ENCODE results near the gene CMTM6.

Gene CMTM6, protein sequence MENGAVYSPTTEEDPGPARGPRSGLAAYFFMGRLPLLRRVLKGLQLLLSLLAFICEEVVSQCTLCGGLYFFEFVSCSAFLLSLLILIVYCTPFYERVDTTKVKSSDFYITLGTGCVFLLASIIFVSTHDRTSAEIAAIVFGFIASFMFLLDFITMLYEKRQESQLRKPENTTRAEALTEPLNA

DNA sequence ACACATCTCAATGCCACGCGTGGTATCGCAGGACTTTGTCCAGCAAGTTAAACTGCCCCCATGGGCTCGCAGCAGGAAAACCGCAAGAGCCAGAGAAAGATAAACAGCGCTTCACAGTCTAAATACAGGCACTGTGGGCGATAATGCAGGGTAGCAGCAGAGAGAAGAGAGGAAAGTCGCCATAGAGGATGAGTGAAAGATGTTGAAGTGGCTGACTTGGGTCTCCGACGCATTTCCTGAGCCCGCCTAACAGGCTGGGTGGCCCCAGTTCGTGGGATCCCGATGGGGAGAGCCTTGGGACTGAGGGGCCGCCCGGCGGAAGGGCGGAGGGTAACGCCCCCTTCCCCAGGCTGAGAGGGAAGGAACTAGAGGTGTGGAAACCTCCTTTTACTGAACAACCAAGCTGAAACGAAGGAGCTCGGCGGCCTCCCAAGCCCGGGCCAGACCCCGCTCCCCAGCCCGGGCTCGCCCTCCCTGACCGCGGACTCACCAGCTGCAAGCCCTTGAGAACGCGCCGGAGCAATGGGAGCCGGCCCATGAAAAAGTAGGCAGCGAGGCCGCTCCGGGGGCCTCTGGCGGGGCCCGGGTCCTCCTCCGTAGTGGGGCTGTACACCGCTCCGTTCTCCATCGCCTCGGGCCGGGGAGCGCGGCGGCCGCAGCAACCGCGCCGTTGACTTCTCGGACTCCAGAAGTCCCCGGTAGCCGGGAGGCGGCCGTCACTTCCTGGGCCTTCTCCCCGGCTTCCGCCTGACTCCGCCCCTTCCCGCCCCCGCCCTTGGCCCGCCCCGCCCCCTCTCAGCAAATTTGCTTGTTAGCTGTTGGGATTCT is at the start of gene CMTM6:
Gene CMTM6, minus strand, starts transcription at position 735 of the 828 bp plus-strand sequence. Its CDS starts 107 bp downstream, at position 628.
- peak within 1 kb of the TSS; percentile 97 for H3K4me3 ChIP-seq (ENCODE audit: low read length)
- TF ChIP-seq, protein P1, sequence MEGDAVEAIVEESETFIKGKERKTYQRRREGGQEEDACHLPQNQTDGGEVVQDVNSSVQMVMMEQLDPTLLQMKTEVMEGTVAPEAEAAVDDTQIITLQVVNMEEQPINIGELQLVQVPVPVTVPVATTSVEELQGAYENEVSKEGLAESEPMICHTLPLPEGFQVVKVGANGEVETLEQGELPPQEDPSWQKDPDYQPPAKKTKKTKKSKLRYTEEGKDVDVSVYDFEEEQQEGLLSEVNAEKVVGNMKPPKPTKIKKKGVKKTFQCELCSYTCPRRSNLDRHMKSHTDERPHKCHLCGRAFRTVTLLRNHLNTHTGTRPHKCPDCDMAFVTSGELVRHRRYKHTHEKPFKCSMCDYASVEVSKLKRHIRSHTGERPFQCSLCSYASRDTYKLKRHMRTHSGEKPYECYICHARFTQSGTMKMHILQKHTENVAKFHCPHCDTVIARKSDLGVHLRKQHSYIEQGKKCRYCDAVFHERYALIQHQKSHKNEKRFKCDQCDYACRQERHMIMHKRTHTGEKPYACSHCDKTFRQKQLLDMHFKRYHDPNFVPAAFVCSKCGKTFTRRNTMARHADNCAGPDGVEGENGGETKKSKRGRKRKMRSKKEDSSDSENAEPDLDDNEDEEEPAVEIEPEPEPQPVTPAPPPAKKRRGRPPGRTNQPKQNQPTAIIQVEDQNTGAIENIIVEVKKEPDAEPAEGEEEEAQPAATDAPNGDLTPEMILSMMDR (conservative IDR thresholded peaks at IDR 0.05; ENCODE audit: low read length) = no peak
- DNase-seq (ENCODE audit: low read depth) = peak; percentile 77

DNA sequence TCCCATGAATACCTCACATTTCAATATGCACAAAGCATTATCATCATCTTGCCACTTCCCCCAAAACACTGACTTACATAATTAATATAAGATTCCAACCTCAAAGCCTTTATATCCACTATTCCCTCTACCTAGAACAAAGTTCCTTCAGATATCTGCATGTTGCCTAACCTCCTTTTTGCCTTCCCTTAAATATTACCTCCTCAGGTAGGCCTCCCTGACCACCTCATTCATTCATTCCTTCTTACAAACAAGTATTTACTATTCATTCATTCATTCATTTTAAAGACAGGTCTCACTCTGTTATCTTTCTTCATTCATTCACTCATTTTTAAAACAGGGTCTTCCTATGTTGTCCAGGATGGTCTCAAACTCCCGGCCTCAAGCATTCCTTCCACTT is 49.4 kb upstream of the CMTM6 start:
- no peak overlapping the region for H3K4me3 ChIP-seq (ENCODE audit: low read length)
- TF ChIP-seq, protein P1 (conservative IDR thresholded peaks at IDR 0.05; ENCODE audit: low read length) = no peak
- no peak for DNase-seq (ENCODE audit: low read depth)

DNA sequence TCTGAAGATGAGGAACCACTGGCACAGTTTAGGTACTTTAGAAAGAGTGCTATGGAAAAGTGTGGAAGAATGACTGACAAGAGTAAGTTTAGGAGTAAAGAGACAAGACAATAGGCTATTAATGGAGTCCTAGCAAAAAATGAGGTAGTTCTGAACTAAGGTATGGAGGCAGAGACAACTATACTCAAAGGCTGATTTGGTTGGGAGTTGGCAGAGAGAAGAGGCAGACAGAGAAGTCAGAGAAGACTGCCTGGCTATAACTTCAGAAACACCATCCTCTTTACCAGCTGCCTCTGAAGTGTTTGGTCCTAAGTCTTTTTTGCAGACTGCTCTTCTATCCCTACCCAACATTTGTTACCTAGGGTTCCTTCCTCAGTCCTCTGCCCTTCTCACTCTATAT is 48.8 kb upstream of the CMTM6 start:
- TF ChIP-seq, protein P1 (conservative IDR thresholded peaks at IDR 0.05; ENCODE audit: low read length) = no peak
- DNase-seq (ENCODE audit: low read depth) = no peak
- H3K4me3 ChIP-seq (ENCODE audit: low read length) = no peak overlapping the region

DNA sequence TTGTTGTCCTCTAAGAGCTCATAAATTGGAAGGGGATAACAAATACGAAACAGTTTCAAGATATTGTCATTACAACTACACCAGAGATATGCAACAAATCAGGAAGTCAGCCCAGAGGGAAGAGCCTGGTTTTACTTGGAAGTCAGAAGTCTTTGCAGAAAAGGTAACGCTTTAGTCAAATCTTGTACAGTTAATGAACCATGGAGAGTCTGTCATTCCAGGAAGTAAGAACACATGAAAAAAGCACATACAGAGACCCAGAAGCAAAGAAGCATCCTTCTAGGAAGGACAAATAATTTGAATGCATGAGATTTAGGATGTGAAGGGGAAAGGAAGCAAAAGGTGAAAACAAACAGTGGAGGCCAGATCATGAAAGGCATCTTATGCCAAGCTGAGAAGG is 48.4 kb upstream of the CMTM6 start:
- no peak for DNase-seq (ENCODE audit: low read depth)
- TF ChIP-seq, protein P1 (conservative IDR thresholded peaks at IDR 0.05; ENCODE audit: low read length) = no peak
- H3K4me3 ChIP-seq (ENCODE audit: low read length) = no peak overlapping the region

DNA sequence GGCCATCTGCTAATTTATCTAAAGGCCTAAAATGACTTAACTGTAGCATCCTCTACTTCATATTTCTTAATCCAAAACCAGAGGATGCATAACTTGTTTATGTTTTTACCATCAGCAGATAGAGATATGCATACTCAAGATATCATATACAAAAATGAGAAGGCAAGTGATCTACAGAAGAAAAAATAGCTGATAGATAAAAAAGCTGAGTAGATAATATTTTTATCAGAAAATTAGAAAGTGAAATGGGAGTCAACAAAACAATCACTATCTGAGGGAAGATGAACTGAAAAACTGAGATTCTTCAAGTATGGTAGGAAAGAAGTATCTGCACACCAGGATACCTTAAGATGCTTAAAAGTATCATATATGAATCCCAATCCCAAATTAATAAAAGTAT is 42.7 kb upstream of the CMTM6 start:
- TF ChIP-seq, protein P1 (conservative IDR thresholded peaks at IDR 0.05; ENCODE audit: low read length) = no peak
- DNase-seq (ENCODE audit: low read depth) = no peak
- no peak overlapping the region for H3K4me3 ChIP-seq (ENCODE audit: low read length)

DNA sequence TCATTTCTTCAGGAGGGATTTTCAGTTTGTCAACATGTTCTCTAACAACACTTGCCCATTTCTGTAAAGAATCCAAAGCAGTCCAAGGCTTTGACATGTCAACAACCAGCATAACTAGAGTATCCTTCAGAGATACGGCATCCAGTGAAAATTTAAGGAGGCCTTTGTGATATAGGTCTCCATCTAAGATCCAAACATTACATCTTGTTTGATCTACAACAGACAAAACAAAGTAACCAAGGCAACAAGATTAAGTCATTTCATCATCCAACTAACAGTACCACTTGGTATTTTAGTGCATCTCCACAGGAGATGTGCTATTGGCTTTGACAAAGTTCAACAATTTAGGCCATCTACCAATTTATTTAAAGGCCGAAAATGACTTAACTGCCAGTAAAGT is 42.2 kb upstream of the CMTM6 start:
- peak; percentile 16 for DNase-seq (ENCODE audit: low read depth)
- TF ChIP-seq, protein P1 (conservative IDR thresholded peaks at IDR 0.05; ENCODE audit: low read length) = no peak
- H3K4me3 ChIP-seq (ENCODE audit: low read length) = no peak overlapping the region

DNA sequence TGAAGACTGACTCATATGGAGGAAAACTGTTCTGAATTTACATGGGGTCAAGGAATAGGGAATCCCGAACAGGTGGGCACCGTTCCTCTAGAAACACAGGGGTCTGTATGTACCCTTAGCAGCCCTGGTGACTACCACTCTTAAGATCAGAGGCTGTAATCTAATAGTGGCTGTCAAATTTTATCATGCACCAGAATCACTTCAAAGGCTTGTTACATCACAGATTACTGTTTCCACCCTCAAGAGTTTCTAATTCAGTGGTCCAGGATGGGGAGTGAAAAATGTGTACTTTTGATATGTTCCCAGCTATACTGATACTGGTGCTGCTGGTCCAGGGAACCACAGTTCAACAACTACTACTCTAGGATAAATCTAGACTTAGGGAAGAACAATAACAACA is 40.2 kb upstream of the CMTM6 start:
- DNase-seq (ENCODE audit: low read depth) = no peak
- TF ChIP-seq, protein P1 (conservative IDR thresholded peaks at IDR 0.05; ENCODE audit: low read length) = no peak

More for the DNA sequence above, 40.2 kb upstream of the CMTM6 start:
- H3K4me3 ChIP-seq (ENCODE audit: low read length) = no peak overlapping the region
